GM12873 (cell line): Measurements from ENCODE around the gene ANKRD33B.

Experiments
- CTCF ChIP-seq: IDR thresholded peaks from 2 replicates; pipeline ENCODE4 v1.5.1; 2012; ENCODE audit warnings: low read depth, mild to moderate bottlenecking, moderate library complexity, low read length, control low read depth; ENCODE audit not compliant: insufficient read depth; ENCODE audit errors: missing control alignments

ANKRD33B gene

DNA sequence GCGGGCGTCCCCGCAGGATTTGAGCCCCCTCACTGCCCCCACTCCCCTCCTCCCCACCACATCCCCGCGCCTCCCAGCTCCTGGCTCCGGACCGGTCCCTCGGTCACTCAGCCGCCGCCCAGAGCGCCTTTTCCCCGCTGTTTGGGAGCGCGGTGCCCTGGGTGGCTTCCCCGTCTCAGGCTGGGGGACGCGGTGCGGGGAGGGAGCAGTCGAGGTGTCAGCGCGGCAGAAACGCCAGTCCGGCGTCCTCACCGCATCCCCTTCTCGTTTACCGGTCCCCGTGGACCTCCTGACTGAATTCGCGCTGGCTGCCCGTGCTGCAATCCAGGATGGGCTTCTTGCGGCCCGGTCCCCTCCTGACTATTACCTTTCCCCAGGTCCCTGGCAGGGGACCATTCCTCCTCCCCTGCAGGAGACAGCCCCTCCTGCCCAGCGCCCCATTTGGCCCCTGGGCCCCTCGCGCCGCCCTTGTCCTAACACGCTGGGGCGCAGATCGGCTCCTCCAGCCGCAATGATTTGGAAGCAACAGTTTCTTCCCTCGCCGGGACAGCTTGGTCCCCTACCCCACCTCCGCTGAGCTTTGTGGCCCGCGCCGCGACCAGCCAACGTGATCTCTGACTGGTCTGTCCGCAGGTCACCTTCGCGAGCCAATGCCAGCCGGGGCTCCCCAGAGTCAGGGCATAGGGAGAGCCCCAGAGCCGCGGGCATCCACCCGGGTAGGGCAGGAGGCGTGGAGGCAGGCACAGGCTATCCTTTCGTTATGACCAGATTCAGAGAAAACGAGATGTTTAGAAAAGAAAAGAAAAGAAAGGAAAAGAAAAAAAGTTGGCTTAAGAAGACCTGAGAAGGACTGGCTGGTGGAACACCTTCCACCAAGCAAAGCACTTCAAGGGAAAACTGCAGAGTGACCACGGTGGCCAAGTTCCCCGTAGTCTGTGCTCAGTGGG lies 1.2 kb downstream of the ANKRD33B start:
- TF ChIP-seq CTCF, result no peak

GRCh38 chr5:10565785-10566542 lies 2.1 kb downstream of the ANKRD33B start:
- no peak for TF ChIP-seq CTCF

DNA sequence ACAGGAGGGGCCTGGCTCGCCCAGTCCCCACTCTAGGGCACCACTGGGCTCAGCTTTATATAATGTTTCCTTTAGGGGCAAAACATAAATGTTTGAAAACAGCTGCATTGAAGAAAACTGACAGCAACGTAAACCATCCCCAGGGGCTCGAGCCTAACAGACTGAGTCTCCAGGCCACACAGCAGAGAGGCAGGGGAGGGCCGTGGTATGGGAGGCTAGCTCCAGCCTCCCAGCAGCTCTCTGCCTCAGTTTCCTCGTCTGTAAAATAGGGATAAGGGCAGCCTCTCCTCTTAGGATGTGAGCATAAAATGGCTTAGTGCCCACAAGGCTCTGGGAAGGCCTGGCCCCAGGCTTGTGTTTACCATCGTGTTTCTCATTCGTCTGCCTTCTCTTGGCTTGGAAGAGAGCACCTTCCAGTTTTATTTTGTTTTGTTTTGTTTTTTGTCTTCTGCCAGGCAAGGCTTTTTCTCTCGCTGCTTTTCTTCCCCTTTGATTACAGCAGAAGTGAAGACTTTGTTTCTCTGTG lies 2.7 kb downstream of the ANKRD33B start:
- no peak for TF ChIP-seq CTCF

GRCh38 chr5:10567121-10567591 lies 3.3 kb downstream of the ANKRD33B start:
- no peak for TF ChIP-seq CTCF

DNA sequence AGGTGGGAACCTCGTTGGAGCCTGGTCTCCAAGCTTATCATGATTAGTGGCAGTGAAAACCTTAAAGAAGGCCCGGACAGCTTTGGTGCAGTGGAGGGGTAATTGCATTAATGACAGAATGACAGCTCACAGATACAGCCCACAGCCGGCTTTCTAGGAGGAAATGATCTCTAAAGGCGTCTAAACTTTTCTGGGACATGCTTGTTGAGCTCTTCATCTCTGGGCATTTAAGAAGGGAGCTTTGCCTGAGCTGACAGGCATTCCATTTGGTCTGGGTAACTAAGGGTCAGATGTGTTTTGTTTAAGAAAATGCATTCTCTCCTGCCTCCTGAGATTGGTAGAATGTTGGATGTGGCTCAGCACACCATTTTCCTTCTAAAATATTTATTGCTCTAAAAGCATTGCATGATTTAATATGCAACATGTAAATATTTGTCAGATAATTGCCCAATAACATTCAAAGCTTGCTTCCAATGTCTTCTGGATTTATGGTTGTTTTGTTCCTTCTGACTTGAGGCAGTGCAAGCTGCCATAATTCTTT lies 4.0 kb downstream of the ANKRD33B start:
- TF ChIP-seq CTCF, result no peak

GRCh38 chr5:10572451-10572850 lies 8.6 kb downstream of the ANKRD33B start:
- TF ChIP-seq CTCF, result no peak
